ENCODE data around the gene VEGFB. TPM values are rescaled to one million over a fixed set of nuclear protein-coding genes. Genes with fewer than 3 reads are reported as not detected.
A peak's percentile ranks its signal among the peaks of the same experiment; 100 is the strongest.

Gene VEGFB
- total and polyA plus RNA-seq, 2 donors (not counting 3 experiments of a cell fraction or from before 2014, with no cell fraction given), result 19.3 to 98.1 TPM

GRCh38 chr11:64284962-64285884 is 50.8 kb downstream of the VEGFB start, which contains the start of gene GPR137:
TSS of gene GPR137 (plus strand) at chr11:64285848. CDS start at chr11:64286525, 677 bp downstream.
- intact Hi-C loops (cut with micrococcal nuclease) (loop anchor here (1.0 to 5.0 kb wide), 5 partner anchors 15 to 98 kb away; partner anchors contain the start of genes ESRRA, PLCB3, PPP1R14B and STIP1), dilution Hi-C loops (cut with MboI; ENCODE audit: extremely low pct_ligation_motif_present, low sequenced_read_pairs) (no loop called here)
- POLR2A ChIA-PET, result interaction anchor here (1.0 kb wide), 1 partner anchor 14 kb away, joined by 3 read pairs; no protein-coding TSS in a partner anchor
- CTCF ChIA-PET, result interaction anchor here (0.8 to 3.5 kb wide), 10 partner anchors 14 to 100 kb away, joined by 3 to 26 read pairs (median 6); partner anchors contain the start of genes CATSPERZ, PRDX5, STIP1 and TRMT112
- Histone ChIP-seq H3K9me1 (replicated peaks; ENCODE audit: control insufficient read depth, extremely low read depth, insufficient read depth, low read length) (no peaks in the 10 kb centered on the region), H2AFZ (ENCODE audit: low read depth, low read length) (peak within 1 kb of the TSS; percentile 75), H3K9ac (replicated peaks; ENCODE audit: extremely low read depth, insufficient read depth, low read length) (peak within 1 kb of the TSS; percentile 54), H3K79me2 (ENCODE audit: control insufficient read depth, insufficient read depth, low read length) (peaks cover 2% of the 10 kb centered on the region), H3K27me3 (ENCODE audit: control insufficient read depth in 2 of 2, insufficient read depth in 2 of 2, low read length in 2 of 2) (peaks cover 2 to 3% of the 10 kb centered on the region in 2 experiments), H3K4me1 (ENCODE audit: control insufficient read depth, extremely low read depth, insufficient read depth, low read length) (peaks cover 11% of the 10 kb centered on the region), H3K4me3 (replicated peaks in 1 of 3; ENCODE audit: insufficient read depth in 1 of 3, low read depth in 1 of 3, low read length in 3 of 3) (peak within 1 kb of the TSS; percentile 42 to 49 (median 44)), H3K36me3 (ENCODE audit: control insufficient read depth in 2 of 2, extremely low read depth in 1 of 2, insufficient read depth in 2 of 2, low read length in 2 of 2) (peaks cover 0 to 5% of the 10 kb centered on the region in 2 experiments), H3K27ac (ENCODE audit: insufficient read depth, low read depth, low read length) (peak within 1 kb of the TSS; percentile 35), H4K20me1 (replicated peaks; ENCODE audit: control insufficient read depth, extremely low read depth, insufficient read depth, low read length) (no peaks in the 10 kb centered on the region), H3K9me3 (replicated peaks; ENCODE audit: control insufficient read depth, insufficient read depth, low read length) (no peaks in the 10 kb centered on the region), H3K4me2 (ENCODE audit: insufficient read depth, low read length) (peak within 1 kb of the TSS; percentile 60)
- TSS peak; percentile 78 for BruUV-seq (replicated peaks)
- peak; percentile 48 for FAIRE-seq
- peak; percentile 79 for DNase-seq (ENCODE audit: low read depth, low spot score)
- no peak for TF ChIP-seq CTCF (IDR thresholded peaks at IDR 0.05; ENCODE audit: extremely low read depth in 1 of 2, insufficient read depth in 1 of 2, low read depth in 1 of 2, low read length in 2 of 2)
- TF ChIP-seq EZH2 (IDR thresholded peaks at IDR 0.05; ENCODE audit: borderline replicate concordance, low read depth, low read length, severe bottlenecking), result no peak
- TF ChIP-seq MAX (IDR thresholded peaks at IDR 0.05; ENCODE audit: insufficient read depth, insufficient read length), result no peak
- TF ChIP-seq POLR2AphosphoS5 (IDR thresholded peaks at IDR 0.05; ENCODE audit: insufficient read depth, low read depth, low read length), result peak; percentile 55
- no peak for TF ChIP-seq FOS (IDR thresholded peaks at IDR 0.05; ENCODE audit: borderline replicate concordance, insufficient read depth, low read length)
- no peak for TF ChIP-seq JUN (IDR thresholded peaks at IDR 0.05; ENCODE audit: borderline replicate concordance, insufficient read depth, insufficient read length, low read depth)
- no peak for TF ChIP-seq GATA2 (IDR thresholded peaks at IDR 0.05; ENCODE audit: insufficient read depth, insufficient read length, low read depth, low read length)
- TF ChIP-seq MYC (IDR thresholded peaks at IDR 0.05; ENCODE audit: low read depth, low read length), result no peak
- TF ChIP-seq POLR2A (IDR thresholded peaks at IDR 0.05; ENCODE audit: low read depth, low read length), result peak; percentile 57
